HPDE6-E6E7 (cell line): ENCODE results near the gene CENPE.
A peak's percentile ranks its signal among the peaks of the same experiment; 100 is the strongest.
"Not testable (repeated sequence)": the region's sequence is repeated elsewhere in the genome, so short reads cannot be mapped to it uniquely, and the experiment has no call there.

Source experiments
- DNase-seq: peaks from one replicate; pipeline ENCODE4 v3.0.0; 2011; ENCODE audit warnings: missing footprints; ENCODE audit errors: extremely low spot score

Gene CENPE, protein sequence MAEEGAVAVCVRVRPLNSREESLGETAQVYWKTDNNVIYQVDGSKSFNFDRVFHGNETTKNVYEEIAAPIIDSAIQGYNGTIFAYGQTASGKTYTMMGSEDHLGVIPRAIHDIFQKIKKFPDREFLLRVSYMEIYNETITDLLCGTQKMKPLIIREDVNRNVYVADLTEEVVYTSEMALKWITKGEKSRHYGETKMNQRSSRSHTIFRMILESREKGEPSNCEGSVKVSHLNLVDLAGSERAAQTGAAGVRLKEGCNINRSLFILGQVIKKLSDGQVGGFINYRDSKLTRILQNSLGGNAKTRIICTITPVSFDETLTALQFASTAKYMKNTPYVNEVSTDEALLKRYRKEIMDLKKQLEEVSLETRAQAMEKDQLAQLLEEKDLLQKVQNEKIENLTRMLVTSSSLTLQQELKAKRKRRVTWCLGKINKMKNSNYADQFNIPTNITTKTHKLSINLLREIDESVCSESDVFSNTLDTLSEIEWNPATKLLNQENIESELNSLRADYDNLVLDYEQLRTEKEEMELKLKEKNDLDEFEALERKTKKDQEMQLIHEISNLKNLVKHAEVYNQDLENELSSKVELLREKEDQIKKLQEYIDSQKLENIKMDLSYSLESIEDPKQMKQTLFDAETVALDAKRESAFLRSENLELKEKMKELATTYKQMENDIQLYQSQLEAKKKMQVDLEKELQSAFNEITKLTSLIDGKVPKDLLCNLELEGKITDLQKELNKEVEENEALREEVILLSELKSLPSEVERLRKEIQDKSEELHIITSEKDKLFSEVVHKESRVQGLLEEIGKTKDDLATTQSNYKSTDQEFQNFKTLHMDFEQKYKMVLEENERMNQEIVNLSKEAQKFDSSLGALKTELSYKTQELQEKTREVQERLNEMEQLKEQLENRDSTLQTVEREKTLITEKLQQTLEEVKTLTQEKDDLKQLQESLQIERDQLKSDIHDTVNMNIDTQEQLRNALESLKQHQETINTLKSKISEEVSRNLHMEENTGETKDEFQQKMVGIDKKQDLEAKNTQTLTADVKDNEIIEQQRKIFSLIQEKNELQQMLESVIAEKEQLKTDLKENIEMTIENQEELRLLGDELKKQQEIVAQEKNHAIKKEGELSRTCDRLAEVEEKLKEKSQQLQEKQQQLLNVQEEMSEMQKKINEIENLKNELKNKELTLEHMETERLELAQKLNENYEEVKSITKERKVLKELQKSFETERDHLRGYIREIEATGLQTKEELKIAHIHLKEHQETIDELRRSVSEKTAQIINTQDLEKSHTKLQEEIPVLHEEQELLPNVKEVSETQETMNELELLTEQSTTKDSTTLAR (N-terminal part only)

DNA sequence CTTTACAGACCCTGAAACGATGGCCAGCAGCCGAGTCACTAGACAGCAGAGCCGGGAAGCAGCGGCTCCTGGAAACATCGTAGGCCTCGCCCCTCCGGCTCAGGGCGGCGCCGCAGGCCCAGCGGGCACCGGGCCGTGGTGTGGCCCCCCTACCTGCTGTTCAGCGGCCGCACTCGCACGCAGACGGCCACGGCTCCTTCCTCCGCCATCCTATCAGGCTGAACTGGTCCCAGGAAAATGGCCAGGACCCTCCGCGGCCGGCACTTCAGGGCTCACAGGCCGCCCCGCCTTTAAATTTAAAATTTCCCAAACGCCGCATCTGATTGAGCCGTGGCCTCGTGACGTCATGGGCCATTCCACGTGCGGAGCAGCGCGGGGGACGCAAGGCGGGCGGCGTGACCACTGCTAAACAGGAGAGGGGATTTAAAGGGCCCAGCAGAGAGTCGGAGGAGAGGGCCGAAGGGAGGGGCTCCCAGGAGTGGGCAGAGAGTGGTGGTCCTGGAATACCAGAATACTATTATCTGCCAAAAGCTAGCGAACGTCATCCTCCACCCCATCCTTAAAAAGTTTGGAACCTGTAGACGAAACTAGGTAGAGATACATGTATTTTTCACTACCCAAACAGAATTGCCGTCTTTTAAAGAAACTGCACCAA lies at the start of gene CENPE:
Gene CENPE (minus strand): TSS at position 233 of the 655 bp plus-strand sequence. CDS start 24 bp downstream, at position 209.
- DNase-seq: peak; percentile 50

DNA sequence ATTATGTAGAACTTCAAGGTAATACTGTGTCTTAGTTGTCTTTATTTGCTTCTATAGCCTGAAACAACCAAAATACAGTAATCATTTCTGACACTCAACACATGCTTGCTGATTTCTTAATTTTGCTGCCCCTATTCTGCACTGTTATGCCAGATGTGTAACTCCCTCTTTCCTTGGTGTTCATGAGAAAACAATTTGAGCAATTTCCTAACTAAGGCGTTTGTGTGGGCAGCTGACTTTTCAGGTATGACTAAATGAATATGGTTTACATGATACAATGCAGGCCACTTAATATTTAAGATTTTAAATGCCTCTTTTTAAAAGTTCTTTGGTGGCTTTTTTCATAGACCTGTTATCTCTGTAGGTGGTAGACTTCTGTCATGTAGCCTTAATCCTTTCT lies 46.1 kb upstream of the CENPE start:
- peak; percentile 4 for DNase-seq

DNA sequence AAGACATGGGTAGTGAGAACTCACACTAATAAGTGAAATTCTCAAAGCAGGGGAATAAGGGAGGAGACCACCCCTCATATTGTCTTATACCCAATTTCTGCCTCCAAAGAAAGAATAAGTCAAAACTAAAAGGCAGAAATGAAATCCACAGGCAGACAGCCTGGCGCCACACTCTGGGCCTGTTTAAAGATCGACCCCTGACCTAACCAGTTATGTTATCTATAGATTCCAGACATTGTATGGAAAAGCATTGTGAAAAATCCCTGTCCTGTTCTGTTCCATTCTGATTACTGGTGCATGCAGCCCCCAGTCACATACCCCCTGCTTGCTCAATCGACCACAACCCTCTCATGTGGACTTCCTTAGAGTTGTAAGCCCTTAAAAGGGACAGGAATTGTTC lies 32.8 kb upstream of the CENPE start:
- not testable (repeated sequence) for DNase-seq

DNA sequence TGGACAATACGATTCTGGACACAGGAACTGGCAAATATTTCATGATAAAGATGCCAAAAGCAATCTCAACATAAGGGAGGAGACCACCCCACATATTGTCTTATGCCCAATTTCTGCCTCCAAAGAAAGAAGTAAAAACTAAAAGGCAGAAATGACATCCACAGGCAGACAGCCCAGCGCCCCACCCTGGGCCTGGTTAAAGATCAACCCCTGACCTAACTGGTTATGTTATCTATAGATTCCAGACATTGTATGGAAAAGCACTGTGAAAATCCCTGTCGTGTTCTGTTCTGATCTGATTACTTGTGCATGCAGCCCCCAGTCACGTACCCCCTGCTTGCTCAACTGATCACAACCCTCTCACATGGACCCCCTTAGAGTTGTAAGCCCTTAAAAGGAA lies 25.4 kb upstream of the CENPE start:
- not testable (repeated sequence) for DNase-seq

DNA sequence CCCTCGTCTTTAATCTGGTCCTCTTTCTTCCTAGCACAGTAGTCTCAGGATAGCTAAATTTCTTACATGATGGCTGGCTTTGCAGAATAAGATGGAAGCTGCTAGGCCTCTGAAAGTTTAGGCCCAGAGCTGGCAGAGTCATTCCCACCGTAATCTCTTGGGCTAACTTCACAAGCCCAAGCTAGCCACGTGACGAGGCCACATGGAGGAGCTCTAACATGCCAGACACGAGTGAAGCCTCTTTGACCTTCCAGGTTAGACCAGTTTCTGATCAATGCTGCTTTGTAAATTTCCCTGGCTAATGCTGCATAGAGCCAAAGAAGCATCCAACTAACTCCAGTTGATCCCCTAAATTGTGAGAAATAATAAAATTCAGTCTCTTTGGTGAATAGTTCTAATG lies 9.5 kb upstream of the CENPE start:
- no peak for DNase-seq

DNA sequence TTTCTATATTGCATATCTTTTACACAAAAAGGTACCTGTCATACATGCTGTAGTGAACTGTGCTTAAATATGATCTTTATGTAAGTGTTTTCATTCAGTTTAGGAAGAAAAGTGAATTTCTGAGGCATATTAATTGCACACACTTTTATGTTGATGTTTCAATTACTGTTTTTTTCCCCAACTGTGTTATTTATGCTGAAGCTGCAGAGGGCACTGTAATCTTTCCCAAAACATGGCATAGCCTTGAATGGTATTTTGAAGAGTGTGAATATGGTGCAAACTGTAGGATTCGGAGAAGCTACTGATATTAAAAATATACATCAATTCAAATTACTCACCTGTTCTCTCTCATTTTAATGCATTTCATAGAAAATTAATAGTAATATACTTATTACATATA lies 6.0 kb upstream of the CENPE start:
- DNase-seq: no peak

DNA sequence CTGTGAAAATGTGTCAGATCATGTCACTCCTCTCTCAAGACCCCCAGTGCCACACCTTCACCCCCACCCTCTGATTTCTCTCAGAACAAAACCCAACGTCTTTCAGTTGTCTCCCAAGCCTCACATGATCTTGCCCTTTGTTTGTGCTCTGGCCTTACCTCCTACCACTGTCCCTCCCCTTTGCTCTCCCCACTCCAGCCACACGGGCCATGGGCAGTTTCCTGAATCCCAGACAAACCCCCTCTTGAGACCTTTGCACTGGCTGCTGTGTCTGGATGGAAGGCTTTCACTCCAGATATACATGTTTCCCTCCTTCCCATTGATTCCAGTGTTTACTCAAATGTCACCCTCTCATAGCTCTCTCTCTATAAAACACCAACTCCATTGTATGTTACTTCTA lies 3.6 kb upstream of the CENPE start:
- no peak for DNase-seq

DNA sequence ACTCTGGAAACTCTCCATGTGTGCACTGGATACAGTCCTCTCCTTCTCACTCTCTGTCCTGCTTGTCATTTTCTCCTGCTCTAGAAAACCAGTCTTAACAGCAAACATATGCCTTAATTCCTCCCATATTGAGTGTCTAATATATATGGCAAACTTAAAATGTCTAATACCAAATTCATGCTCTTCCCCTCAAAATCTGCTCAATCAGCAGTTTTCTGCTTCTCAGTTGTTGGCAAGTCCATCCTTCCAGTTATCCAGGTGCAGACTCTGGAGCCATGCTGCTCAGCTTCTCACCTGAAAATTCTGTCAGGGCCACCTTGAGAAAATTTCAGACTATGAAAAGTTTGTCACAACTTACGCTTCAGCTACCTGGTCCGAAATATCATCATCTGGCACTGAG lies 3.1 kb upstream of the CENPE start:
- no peak for DNase-seq

DNA sequence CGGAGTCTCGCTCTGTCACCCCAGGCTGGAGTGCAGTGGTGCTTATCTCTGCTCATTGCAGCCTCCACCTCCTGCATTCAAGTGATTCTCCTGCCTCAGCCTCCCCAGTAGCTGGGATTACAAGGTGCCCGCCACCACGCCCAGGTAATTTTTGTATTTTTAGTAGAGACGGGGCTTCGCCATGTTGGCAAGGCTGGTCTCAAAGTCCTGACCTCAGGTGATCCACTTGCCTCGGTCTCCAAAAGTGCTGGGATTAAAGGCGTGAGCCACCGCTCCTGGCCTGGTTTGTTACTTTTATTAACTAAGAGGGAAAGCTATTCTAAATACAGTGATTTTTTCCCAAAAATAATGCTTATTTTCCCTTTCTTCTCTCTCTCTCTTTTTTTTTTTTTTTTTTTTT lies 866 bp upstream of the CENPE start:
- DNase-seq: no peak

DNA sequence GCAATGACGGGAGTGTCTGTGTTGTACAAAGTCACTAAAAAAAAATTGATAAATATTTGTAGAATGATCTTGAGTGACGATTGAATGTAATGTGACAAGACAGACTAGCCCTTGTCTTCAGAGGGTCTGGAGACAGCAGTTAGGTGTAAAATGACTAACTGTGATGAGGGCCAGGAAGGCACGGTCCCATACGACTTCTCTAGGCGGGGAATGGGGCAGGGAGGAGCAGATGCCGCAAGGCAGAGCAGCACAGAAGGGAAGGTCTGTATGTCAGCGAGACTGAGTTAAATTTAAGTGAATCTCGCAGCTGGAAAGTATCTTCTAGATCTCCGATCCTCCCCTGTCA lies 405 bp downstream of the CENPE start:
- DNase-seq: no peak

DNA sequence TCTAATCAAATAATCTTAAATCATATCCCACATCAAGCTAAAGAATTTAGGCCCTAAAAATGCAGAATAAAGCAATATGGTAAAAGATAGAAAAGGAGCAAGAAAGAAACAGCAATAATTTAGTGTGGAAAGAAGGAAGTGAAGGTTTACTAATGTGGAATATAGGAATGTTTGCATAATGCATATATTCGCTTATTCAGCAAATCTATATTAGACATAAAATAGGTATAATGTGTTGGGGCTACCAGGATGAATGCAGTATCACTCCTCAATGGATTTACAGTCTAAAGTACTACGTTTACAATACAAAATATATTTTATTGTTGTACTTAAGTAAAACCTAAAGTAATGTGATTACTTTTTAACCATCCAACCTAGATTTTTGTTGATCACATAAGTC lies 4.7 kb downstream of the CENPE start:
- no peak for DNase-seq

DNA sequence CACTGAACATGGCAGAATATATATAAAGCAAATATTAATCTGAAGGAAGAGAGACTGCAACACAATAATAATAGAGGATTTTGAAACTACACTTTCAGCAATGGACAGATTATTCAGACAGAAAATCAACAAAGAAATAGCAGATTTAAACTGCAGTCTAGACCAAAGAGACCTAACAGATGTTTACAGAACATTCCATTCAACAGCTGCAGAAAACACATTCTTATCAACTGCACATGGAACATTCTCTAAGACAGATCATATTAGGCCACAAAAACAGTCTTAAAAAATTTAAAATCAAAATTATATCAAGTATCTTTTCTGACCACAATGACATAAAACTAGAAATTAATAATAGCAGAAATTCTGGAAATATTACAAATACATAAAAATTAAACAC lies 27.1 kb downstream of the CENPE start:
- DNase-seq: no peak

DNA sequence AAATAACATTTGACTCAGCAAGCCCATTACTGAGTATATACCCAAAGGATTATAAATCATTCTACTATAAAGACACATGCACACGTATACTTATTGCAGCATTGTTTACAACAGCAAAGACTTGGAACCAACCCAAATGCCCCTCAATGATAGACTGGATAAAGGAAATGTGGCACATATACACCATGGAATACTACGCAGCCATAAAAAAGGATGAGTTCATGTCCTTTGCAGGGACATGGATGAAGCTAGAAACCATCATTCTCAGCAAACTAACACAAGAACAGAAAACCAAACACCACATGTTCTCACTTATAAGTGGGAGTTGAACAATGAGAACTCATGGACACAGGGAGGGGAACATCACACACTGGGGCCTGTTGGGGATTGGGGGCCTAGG lies 28.4 kb downstream of the CENPE start:
- not testable (repeated sequence) for DNase-seq

DNA sequence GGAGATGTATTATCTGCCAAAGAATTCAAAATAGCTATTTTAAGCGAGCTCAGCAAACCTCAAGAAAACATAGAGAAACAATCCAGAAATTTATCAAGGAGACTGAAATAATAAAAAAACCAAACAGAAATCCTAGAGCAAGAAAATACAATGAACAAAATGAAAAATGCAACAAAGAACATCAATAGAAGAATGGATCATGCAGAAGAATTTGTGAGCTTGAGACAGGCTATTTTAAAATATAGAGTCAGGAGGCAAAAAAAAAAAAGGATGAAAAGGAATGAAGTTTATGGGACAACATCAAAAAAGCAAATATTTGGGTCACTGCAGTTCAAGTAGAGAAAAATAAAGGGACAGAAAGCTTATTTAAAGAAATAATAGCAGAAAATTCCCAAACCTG lies 29.1 kb downstream of the CENPE start:
- no peak for DNase-seq

DNA sequence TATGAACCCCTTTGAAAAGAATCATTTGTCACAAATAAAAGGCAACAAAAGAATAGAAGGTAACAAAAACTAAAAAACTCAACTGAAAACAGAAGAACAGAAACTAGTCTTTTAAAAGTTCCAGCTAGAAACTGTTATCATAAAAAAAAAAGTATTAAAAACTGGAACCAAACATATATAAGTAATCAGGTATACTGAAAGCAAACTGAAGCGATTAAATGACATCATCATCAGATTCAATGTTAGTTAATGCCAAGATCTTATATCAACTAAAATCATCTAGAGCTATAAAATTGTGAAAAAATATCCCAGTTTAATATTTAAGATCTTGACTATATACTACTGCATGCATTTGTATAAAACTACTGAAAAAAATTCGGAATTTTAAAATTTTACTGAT lies 36.0 kb downstream of the CENPE start:
- no peak for DNase-seq

DNA sequence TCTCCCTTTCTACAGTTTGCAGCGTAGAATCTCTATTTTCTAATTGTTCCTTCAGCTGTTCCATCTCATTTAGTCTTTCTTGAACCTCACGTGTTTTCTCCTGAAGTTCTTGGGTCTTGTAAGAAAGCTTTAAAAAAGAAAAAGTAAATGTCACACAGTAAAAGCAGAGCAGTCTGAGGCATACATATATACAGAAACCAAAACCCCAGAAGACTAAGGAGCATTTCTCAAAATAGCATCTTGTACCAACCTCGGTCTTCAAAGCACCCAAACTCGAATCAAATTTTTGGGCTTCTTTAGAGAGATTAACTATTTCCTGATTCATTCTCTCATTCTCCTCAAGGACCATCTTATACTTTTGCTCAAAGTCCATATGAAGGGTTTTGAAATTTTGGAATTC lies 39.4 kb downstream of the CENPE start:
- DNase-seq: no peak

DNA sequence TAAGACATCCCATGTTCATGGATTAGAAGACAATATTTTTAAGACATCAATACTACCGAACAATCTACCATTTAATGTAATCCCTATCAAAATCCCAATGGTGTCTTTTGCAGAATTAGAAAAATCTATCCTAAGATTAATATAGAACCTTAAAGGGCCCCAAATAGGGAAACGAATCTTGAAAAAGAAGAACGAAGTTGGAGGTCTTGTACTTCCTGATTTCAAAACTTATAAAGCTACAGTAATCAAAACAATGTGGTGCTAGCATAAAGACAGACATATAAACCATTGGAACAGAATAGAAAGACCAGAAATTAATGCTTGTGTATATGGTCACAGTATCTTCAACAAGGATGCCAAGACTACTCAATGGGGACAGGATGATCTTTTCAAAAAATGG lies 42.0 kb downstream of the CENPE start:
- DNase-seq: no peak

DNA sequence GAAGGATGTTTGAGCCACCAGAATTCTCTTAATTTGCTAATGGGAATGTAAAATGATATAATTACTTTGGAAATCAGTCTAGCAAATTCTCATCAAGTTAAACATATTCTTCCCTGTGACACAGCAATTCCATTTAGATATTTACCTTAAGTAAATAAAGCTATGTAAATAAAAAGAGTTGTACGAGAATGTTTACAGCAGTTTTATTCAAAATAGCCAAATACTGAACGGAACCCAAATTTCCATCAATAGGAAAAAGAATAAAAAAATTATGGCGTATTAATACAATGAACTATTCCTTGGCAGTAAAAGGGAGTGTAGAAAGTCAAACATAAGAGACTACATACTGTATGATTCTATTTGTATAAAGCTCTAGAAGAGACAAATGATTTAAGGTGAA lies 45.8 kb downstream of the CENPE start:
- DNase-seq: no peak

DNA sequence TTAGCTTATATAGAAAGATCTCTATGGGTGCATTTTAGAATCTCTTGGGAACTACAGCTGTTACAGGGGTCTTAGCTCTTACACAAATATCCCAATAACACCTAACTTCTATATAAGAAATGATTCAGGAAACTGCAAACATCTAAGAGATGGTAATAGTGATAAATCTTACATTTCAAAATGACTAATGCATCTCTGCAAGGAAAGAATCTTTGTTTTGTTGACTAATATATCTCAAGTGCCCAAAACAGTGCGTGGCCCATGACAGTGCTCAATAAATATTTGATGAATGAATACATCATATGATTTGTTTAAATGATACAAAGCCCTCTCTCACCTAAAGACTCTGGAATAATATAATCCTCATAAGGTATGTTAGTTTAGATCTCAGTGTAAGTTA lies 47.5 kb downstream of the CENPE start:
- DNase-seq: peak; percentile 1

DNA sequence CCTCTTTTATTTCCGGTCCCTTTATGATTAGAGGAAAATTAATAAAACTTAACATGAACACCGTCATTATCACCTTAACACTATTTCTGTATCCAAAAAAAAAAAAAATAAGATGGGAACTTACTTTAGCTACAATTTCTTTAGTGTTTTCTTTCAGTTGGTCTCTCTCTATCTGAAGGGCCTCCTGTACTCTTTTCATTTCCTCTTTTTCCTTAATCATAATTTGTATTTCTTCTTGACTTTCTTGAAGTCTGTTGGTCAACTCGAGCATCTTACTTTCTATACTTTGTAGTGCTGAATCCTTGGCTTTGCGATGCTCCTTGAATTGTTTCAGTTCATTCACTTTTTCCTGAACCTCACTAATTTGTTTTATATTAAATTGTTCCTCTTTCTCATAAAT lies 53.2 kb downstream of the CENPE start:
- no peak for DNase-seq

DNA sequence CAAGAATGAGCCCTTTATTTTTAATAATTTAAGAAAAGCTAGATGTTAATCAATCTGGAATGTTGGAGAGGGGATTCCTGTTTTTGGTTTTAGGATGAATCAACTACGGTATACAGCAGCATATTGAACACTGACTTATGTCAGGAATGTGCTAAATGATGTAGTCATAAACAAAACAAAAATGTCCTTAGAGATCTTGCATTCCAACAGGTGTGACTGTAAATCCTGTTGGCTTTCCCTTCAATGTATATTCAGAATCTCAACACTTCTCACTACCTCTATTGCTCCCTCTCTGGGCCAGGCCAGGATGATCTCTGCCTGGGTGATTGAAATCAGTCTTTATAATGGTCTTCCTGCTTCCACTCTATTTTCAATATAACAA lies 60.7 kb downstream of the CENPE start:
- no peak for DNase-seq
